CD14-positive monocyte (primary cell): ENCODE data around the gene SDK1. TPM values are rescaled to one million over a fixed set of nuclear protein-coding genes. Genes with fewer than 3 reads are reported as not detected.

Source experiments
- DNase-seq, 3 donors: peaks; one replicate each; pipeline ENCODE4 v3.0.0-alpha.2; 2011 to 2022
- H2AFZ ChIP-seq: 2 replicates; pipeline ENCODE4 v1.6.0; 2012; ENCODE audit warnings: mild to moderate bottlenecking, low read depth, low read length, inconsistent platforms; ENCODE audit not compliant: insufficient read depth, poor library complexity, severe bottlenecking
- H3K27ac ChIP-seq, 2 donors: 1 replicate in 1 of 2; 2 replicates in 1 of 2; pipeline ENCODE4 v1.5.1; 2012 to 2013; ENCODE audit warnings: low read length in 2 of 2, control low read depth in 1 of 2, inconsistent platforms in 1 of 2, low read depth in 1 of 2, mild to moderate bottlenecking in 1 of 2
- H3K27me3 ChIP-seq, 2 donors: one replicate each; pipeline versions ENCODE4 v1.6.0 to v1.6.1; 2011 to 2013; ENCODE audit warnings: low read length in 2 of 2; ENCODE audit not compliant: control insufficient read depth in 2 of 2, insufficient read depth in 2 of 2
- H3K36me3 ChIP-seq, 2 donors: replicated peaks in 1 of 2; 1 replicate in 1 of 2; 2 replicates in 1 of 2; pipeline versions ENCODE4 v1.5.1 to v1.6.1; 2012 to 2013; ENCODE audit warnings: low read length in 2 of 2, control low read depth in 1 of 2, inconsistent platforms in 1 of 2, mild to moderate bottlenecking in 1 of 2; ENCODE audit not compliant: insufficient read depth in 2 of 2, control insufficient read depth in 1 of 2
- H3K4me1 ChIP-seq, 2 donors: 1 replicate in 1 of 2; 2 replicates in 1 of 2; pipeline versions ENCODE4 v1.5.1 to v1.6.1; 2012 to 2013; ENCODE audit warnings: low read length in 2 of 2, control low read depth in 1 of 2, inconsistent platforms in 1 of 2, mild to moderate bottlenecking in 1 of 2, moderate library complexity in 1 of 2; ENCODE audit not compliant: insufficient read depth in 2 of 2, control insufficient read depth in 1 of 2
- H3K4me2 ChIP-seq: replicated peaks from 2 replicates; pipeline ENCODE3; 2012; ENCODE audit warnings: low read length, moderate library complexity, mild to moderate bottlenecking; ENCODE audit not compliant: poor library complexity, severe bottlenecking; ENCODE audit errors: extremely low read depth
- H3K4me3 ChIP-seq, 3 experiments: fragments of 200-600 bp in 1 of 3; sonication (generic) in 1 of 3; replicated peaks in 1 of 3; 1 replicate in 2 of 3; 2 replicates in 1 of 3; pipeline ENCODE4 v1.5.1; 2011 to 2013; ENCODE audit warnings: low read length in 3 of 3, mild to moderate bottlenecking in 3 of 3, control low read depth in 2 of 3, low read depth in 2 of 3, inconsistent platforms in 1 of 3, moderate library complexity in 1 of 3
- H3K79me2 ChIP-seq: 2 replicates; pipeline ENCODE4 v1.6.0; 2012; ENCODE audit warnings: mild to moderate bottlenecking, control low read depth, inconsistent platforms, low read length, moderate library complexity; ENCODE audit not compliant: insufficient read depth
- H3K9ac ChIP-seq: 2 replicates; pipeline ENCODE4 v1.6.0; 2017; ENCODE audit warnings: low read length, mild to moderate bottlenecking; ENCODE audit not compliant: insufficient read depth, poor library complexity, severe bottlenecking
- H3K9me3 ChIP-seq, 2 donors: replicated peaks in 1 of 2; 1 replicate in 1 of 2; 2 replicates in 1 of 2; pipeline versions ENCODE4 v1.5.1 to v1.6.1; 2012 to 2013; ENCODE audit warnings: low read length in 2 of 2, control low read depth in 1 of 2; ENCODE audit not compliant: control insufficient read depth in 1 of 2, insufficient read depth in 1 of 2
- H4K20me1 ChIP-seq: 2 replicates; pipeline ENCODE4 v1.6.0; 2012; ENCODE audit warnings: mild to moderate bottlenecking, low read length, control low read depth, moderate library complexity; ENCODE audit not compliant: insufficient read depth
- H3K27ac Mint-ChIP-seq, 7 donors: one replicate each; pipeline ENCODE4 v1.8.0; 2020; ENCODE audit warnings: mild to moderate bottlenecking in 7 of 7, mixed read lengths in 7 of 7, moderate library complexity in 6 of 7, inconsistent platforms in 2 of 7
- H3K27me3 Mint-ChIP-seq, 3 donors: one replicate each; pipeline ENCODE4 v1.8.0; 2021 to 2022; ENCODE audit warnings: low read depth in 3 of 3, mild to moderate bottlenecking in 3 of 3, mixed read lengths in 3 of 3, moderate library complexity in 3 of 3, inconsistent platforms in 1 of 3
- H3K36me3 Mint-ChIP-seq, 2 donors: one replicate each; pipeline ENCODE4 v1.8.0; 2020; ENCODE audit warnings: mixed read lengths in 2 of 2, inconsistent platforms in 1 of 2, mild to moderate bottlenecking in 1 of 2
- H3K4me1 Mint-ChIP-seq: one replicate; pipeline ENCODE4 v1.8.0; 2020; ENCODE audit warnings: mild to moderate bottlenecking, mixed read lengths
- H3K4me3 Mint-ChIP-seq, 2 donors: one replicate each; pipeline ENCODE4 v1.8.0; 2020; ENCODE audit warnings: mild to moderate bottlenecking in 2 of 2, mixed read lengths in 2 of 2, moderate library complexity in 1 of 2
- H3K9me3 Mint-ChIP-seq, 7 donors: one replicate each; pipeline ENCODE4 v1.8.0; 2020 to 2022; ENCODE audit warnings: mixed read lengths in 7 of 7, mild to moderate bottlenecking in 6 of 7, moderate library complexity in 6 of 7, inconsistent platforms in 2 of 7
- WGBS: methylation state at CpG from one replicate; pipeline ENCODE4 v1.1.5; 2013; ENCODE audit warnings: missing lambda C conversion rate; ENCODE audit not compliant: insufficient coverage; 5-methylcytosine and 5-hydroxymethylcytosine counted together
- intact Hi-C, 2 donors: fragments of 100-400 bp; cut with micrococcal nuclease; formaldehyde crosslinking; loops; one replicate each; pipeline versions ENCODE4 v1.15.0 to v1.15.1; 2023
- polyA plus RNA-seq, 3 donors: library from polyadenylated mRNA; depleted of rRNA in 1 of 3; unstranded in 2 of 3; stranded (reverse) in 1 of 3; fragments of 300-500 nt in 2 of 3; fragments of >200 nt in 1 of 3; fragmentation: Illumina TruSeq in 2 of 3; gene quantifications; 1 replicate in 2 of 3; 2 replicates in 1 of 3; pipeline ENCODE4 v1.2.3, GENCODE V29; 2012 to 2021
- TF ChIP-seq, protein P1 (sequence below): fragments of 200-600 bp; IDR thresholded peaks from one replicate; pipeline ENCODE4 v1.8.0; 2022; ENCODE audit warnings: antibody characterized with exemption, mild to moderate bottlenecking

SDK1 gene
- polyA plus RNA-seq, 3 donors, result 0.01 TPM; not detected in 2

DNA sequence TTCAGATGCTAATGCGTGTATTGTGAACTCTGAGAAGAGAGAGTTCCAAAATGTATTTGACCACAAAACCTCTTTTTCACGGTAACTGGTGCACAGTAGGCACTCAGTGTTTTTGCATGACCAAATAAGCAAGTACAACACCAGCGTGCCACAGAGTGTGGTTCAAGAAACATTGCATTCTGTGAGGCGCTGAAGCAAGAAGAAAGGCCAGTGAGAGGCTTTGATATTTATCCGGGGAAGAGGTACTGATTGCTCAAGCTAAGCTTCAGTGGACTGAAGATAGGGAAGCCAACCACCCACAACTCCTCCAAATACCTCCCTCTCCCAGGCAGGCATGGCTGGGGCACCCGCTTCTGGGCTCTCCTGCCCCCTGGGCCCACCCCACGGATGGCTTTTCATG lies 611.2 kb downstream of the SDK1 start:
- intact Hi-C loops, result no loop called here
- Mint-ChIP-seq H3K27me3 (peaks cover 0 to 3% (median 0%) of the 10 kb centered on the region in 3 donors), H3K4me1 (peaks cover 29% of the 10 kb centered on the region), H3K36me3 (no peaks in the 10 kb centered on the region), H3K4me3 (no peak overlapping the region), H3K9me3 (peaks cover 0 to 15% (median 4%) of the 10 kb centered on the region in 7 donors), H3K27ac (no peak overlapping the region)
- DNase-seq, result no peak
- TF ChIP-seq, protein P1, sequence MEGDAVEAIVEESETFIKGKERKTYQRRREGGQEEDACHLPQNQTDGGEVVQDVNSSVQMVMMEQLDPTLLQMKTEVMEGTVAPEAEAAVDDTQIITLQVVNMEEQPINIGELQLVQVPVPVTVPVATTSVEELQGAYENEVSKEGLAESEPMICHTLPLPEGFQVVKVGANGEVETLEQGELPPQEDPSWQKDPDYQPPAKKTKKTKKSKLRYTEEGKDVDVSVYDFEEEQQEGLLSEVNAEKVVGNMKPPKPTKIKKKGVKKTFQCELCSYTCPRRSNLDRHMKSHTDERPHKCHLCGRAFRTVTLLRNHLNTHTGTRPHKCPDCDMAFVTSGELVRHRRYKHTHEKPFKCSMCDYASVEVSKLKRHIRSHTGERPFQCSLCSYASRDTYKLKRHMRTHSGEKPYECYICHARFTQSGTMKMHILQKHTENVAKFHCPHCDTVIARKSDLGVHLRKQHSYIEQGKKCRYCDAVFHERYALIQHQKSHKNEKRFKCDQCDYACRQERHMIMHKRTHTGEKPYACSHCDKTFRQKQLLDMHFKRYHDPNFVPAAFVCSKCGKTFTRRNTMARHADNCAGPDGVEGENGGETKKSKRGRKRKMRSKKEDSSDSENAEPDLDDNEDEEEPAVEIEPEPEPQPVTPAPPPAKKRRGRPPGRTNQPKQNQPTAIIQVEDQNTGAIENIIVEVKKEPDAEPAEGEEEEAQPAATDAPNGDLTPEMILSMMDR, result no peak
- Histone ChIP-seq H3K4me2 (no peak overlapping the region), H3K9me3 (peaks cover 0 to 9% of the 10 kb centered on the region in 2 donors), H2AFZ (no peak overlapping the region), H3K9ac (no peak overlapping the region), H3K79me2 (no peaks in the 10 kb centered on the region), H3K27ac (no peak overlapping the region), H3K4me3 (no peak overlapping the region), H3K4me1 (peaks cover 28 to 30% of the 10 kb centered on the region in 2 donors), H3K27me3 (no peaks in the 10 kb centered on the region), H4K20me1 (no peaks in the 10 kb centered on the region), H3K36me3 (no peaks in the 10 kb centered on the region)
- 100% methylated on average over 1 of the region's 7 CpGs for WGBS

DNA sequence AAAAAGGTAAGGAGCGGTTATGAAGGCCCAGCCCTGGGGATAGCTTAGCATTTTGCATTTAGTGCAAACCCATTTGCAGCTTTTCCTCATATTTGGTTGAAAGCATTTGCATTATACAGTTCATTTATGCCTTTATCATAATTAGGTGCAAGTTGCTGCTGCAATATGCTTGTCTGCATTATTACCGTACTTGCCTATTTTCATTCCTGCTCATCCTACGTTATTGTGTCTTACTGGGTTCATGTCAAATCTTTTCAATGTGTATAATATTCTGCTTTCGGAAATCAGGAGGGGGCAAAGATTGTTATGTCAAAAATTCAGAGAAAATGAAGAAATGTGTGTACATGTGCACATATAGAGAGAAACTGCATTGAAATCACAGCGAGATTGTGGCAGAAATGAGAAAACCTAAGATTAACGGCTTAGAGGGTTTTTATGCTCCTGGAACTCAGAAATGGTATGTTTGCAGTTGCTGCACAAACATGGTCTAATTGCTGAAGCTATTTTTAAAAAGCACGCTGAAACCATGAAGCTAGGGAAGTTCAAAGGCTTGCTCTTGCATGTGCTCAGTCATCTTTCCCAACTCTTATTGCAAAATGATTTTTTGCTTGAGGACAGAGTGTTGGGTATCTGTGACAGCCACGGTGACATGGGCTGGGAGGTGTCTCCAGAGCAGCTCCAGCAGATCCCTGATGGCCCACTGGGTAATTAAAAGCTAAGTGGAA lies 613.2 kb downstream of the SDK1 start:
- no peak overlapping the region for H2AFZ ChIP-seq
- H3K9me3 ChIP-seq, result peaks cover 0 to 9% of the 10 kb centered on the region in 2 donors
- TF ChIP-seq, protein P1, result no peak
- no peak overlapping the region for H3K4me3 ChIP-seq
- intact Hi-C loops, result no loop called here
- H3K9ac ChIP-seq, result no peak overlapping the region
- H3K79me2 ChIP-seq, result no peaks in the 10 kb centered on the region
- Mint-ChIP-seq H3K4me3 (no peak overlapping the region), H3K27me3 (peaks cover 0 to 3% (median 0%) of the 10 kb centered on the region in 3 donors), H3K9me3 (peaks cover 0 to 15% (median 4%) of the 10 kb centered on the region in 7 donors), H3K27ac (peak overlapping the region in 1 of 7 donors; percentile 11), H3K36me3 (no peaks in the 10 kb centered on the region), H3K4me1 (peaks cover 32% of the 10 kb centered on the region)
- no peaks in the 10 kb centered on the region for H4K20me1 ChIP-seq
- no peaks in the 10 kb centered on the region for H3K36me3 ChIP-seq
- H3K4me2 ChIP-seq, result no peak overlapping the region
- 64% methylated on average over 4 of the region's 8 CpGs for WGBS
- peaks cover 28 to 36% of the 10 kb centered on the region in 2 donors for H3K4me1 ChIP-seq
- no peak overlapping the region for H3K27ac ChIP-seq
- peak; percentile 20 to 58 (median 22) for DNase-seq
- no peaks in the 10 kb centered on the region for H3K27me3 ChIP-seq
